Activated T-cell treated with anti-CD3 and anti-CD28 coated beads, Interleukin-2, amount 50 U/mL, for 24 hours (primary cell): ENCODE measurements around the gene MCM8.

Experiments
- DNase-seq: peaks from one replicate; pipeline ENCODE4 v3.0.0-alpha.2; 2020
- H3K27ac Mint-ChIP-seq: 2 replicates; pipeline ENCODE4 v1.8.0; 2020; ENCODE audit warnings: mild to moderate bottlenecking, mixed read lengths
- H3K27me3 Mint-ChIP-seq: 2 replicates; pipeline ENCODE4 v1.8.0; 2020; ENCODE audit warnings: mixed read lengths
- H3K36me3 Mint-ChIP-seq: 2 replicates; pipeline ENCODE4 v1.8.0; 2020; ENCODE audit warnings: low read depth, mixed read lengths
- H3K4me1 Mint-ChIP-seq: 2 replicates; pipeline ENCODE4 v1.8.0; 2020; ENCODE audit warnings: low read depth, mixed read lengths
- H3K4me3 Mint-ChIP-seq: 2 replicates; pipeline ENCODE4 v1.8.0; 2020; ENCODE audit warnings: mild to moderate bottlenecking, moderate library complexity, mixed read lengths
- H3K9me3 Mint-ChIP-seq: 2 replicates; pipeline ENCODE4 v1.8.0; 2020; ENCODE audit warnings: mixed read lengths

MCM8 gene

DNA sequence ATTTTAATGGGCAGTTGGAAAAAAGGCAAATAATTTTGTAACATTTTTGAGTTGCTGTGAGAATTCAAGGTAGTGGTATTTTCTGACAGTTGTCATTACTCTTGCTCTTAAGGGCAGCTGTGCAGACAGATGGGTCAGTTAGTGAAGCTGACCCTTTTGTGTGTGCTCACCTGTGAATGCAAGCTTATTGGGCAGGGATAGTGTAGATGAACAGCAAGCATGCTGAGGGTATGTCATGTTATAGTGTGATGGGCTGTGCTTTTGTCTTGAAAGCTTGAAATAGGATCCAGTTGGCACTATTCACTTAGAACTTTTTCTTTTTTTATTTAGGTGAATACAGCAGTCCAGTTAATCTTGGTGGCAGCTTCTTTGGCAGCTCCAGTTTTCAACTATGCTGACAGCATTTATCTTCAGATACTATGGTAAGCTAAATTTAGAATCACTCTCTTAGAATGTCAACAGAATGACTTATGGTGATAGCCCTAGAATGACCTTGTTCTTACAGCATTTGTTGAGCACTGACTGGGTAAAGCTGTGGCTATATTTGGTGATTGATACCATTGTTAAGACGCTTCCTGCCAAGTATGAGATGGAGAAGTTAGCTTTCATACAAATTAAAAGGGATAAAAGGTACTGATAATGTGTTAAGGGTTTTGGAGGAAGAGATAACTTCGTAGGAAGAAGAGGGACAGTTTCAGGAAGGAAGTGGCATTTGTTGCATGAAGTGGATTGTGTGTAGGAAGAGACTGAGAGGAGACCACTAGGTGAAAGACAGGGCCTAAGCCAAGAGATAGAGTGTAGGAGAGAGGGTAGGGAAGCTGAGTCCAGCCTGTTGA lies 83.9 kb downstream of the MCM8 start:
- peak overlapping the region; percentile 57 for H3K27ac Mint-ChIP-seq
- DNase-seq, result no peak
- no peaks in the 10 kb centered on the region for H3K9me3 Mint-ChIP-seq
- H3K36me3 Mint-ChIP-seq, result peaks cover 82% of the 10 kb centered on the region
- no peaks in the 10 kb centered on the region for H3K27me3 Mint-ChIP-seq
- no peak overlapping the region for H3K4me3 Mint-ChIP-seq
- H3K4me1 Mint-ChIP-seq, result peaks cover 16% of the 10 kb centered on the region

DNA sequence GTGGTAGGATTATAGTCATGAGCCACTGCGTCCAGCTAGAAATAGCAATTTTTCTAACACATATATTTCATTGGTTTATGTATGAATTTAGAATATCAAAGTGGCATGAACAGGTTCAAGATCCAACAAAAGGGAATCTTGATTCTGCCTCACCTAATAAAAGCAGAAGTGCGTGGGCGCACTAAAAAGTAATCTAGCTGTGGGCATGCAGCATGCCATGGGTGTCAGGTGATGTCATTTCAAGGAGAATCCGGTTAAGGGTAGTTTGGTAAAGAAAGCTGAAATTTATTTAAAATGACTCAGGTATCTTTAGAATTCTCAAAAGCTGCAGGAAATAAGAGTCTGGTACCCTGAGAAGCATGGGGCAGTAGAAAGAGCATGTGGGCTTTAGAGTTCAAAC lies 85.8 kb downstream of the MCM8 start:
- H3K27ac Mint-ChIP-seq, result no peak overlapping the region
- no peak for DNase-seq

DNA sequence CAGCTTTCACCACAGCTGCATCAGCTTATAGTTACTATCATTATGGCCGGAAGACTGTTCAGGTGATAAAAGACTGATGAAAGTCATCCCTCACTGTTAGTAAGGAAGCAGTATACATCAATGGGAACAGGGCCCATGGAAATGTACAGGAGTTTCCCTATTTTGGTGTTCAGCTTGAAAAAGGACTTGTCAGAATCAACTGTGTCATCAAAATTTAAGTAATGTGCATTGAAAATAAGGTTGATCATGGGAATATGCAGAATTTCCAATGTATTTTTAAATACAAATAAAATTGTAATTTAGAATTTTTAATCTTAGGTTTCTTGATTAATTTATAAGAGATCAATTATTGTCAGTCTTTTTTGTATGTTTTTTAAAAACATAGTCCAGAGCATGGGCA lies 86.6 kb downstream of the MCM8 start:
- H3K36me3 Mint-ChIP-seq, result peaks cover 87% of the 10 kb centered on the region
- H3K27ac Mint-ChIP-seq, result no peak overlapping the region

More for the DNA sequence above, 85.8 kb downstream of the MCM8 start:
- Mint-ChIP-seq H3K4me1 (peaks cover 3% of the 10 kb centered on the region), H3K9me3 (no peaks in the 10 kb centered on the region), H3K36me3 (peaks cover 86% of the 10 kb centered on the region), H3K4me3 (no peak overlapping the region), H3K27me3 (no peaks in the 10 kb centered on the region)

DNA sequence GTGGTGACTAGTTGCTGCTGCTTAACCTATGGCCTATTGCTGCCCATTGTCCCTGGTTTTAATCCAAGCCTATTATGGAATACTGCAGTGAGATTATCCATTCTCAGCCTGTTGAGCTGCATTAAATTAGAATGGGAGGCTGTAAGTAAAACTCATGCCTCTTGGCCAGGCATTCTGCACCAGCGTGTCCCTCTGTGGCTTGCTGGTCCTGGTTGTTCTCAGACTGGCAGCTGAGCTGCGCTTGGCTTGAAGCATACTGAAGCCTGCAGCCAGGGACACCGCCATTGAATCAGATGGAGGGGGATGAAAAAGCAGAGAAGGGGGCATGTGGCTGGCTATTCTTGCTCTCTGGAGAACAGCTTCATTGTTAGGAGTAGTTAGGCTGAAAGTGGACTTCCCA lies 87.8 kb downstream of the MCM8 start:
- no peak for DNase-seq
- H3K4me1 Mint-ChIP-seq, result no peaks in the 10 kb centered on the region
- no peaks in the 10 kb centered on the region for H3K27me3 Mint-ChIP-seq
- H3K36me3 Mint-ChIP-seq, result peaks cover 85% of the 10 kb centered on the region
- no peak overlapping the region for H3K4me3 Mint-ChIP-seq
- no peak overlapping the region for H3K27ac Mint-ChIP-seq
- H3K9me3 Mint-ChIP-seq, result no peaks in the 10 kb centered on the region

More for the DNA sequence above, 86.6 kb downstream of the MCM8 start:
- H3K4me3 Mint-ChIP-seq, result no peak overlapping the region
- no peaks in the 10 kb centered on the region for H3K9me3 Mint-ChIP-seq
- H3K27me3 Mint-ChIP-seq, result no peaks in the 10 kb centered on the region
- no peak for DNase-seq
- no peaks in the 10 kb centered on the region for H3K4me1 Mint-ChIP-seq

DNA sequence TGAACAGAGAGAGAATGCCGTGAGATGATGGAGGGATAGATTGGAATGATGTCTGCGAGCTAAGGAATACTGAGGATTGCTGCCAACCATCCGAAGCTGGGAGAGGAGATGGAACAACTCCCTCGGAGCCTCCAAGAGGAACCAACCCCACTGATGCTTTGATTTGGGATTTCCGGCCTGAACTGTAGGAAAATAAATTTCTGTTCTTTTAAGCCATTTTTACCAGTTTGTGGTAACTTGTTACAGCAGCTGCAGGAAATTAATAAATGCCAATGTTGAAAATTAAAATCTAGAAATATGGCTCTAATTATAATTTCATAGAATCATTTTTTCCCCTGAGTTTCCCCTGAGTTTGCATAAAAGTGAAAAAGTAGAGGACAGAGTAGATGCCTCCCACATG lies 89.3 kb downstream of the MCM8 start:
- Mint-ChIP-seq H3K27ac (no peak overlapping the region), H3K27me3 (no peaks in the 10 kb centered on the region), H3K9me3 (no peaks in the 10 kb centered on the region), H3K36me3 (peaks cover 73% of the 10 kb centered on the region), H3K4me1 (no peaks in the 10 kb centered on the region), H3K4me3 (no peak overlapping the region)
- DNase-seq, result no peak

DNA sequence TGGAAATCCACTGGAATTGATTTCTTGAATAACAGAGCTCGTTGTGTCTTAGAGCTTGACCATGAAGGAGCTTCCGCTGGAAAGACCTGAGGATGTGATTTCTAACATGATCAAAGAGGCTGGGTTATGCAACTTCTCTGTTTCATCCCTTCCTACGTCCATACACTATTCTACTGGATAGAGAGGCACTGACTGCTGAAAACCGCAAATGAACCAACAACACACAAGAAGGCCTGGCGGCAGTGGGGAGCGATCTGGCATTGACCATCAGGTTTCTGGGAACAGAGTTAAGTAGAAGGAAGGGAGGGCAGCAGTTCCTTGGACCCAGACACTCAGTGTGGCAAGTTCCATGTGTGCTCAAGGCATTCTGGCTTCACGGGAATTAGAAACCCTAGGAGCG lies 90.1 kb downstream of the MCM8 start:
- no peak overlapping the region for H3K27ac Mint-ChIP-seq
- DNase-seq, result no peak
- no peaks in the 10 kb centered on the region for H3K4me1 Mint-ChIP-seq
- H3K36me3 Mint-ChIP-seq, result peaks cover 69% of the 10 kb centered on the region
- H3K9me3 Mint-ChIP-seq, result no peaks in the 10 kb centered on the region
- no peaks in the 10 kb centered on the region for H3K27me3 Mint-ChIP-seq
- H3K4me3 Mint-ChIP-seq, result no peak overlapping the region

DNA sequence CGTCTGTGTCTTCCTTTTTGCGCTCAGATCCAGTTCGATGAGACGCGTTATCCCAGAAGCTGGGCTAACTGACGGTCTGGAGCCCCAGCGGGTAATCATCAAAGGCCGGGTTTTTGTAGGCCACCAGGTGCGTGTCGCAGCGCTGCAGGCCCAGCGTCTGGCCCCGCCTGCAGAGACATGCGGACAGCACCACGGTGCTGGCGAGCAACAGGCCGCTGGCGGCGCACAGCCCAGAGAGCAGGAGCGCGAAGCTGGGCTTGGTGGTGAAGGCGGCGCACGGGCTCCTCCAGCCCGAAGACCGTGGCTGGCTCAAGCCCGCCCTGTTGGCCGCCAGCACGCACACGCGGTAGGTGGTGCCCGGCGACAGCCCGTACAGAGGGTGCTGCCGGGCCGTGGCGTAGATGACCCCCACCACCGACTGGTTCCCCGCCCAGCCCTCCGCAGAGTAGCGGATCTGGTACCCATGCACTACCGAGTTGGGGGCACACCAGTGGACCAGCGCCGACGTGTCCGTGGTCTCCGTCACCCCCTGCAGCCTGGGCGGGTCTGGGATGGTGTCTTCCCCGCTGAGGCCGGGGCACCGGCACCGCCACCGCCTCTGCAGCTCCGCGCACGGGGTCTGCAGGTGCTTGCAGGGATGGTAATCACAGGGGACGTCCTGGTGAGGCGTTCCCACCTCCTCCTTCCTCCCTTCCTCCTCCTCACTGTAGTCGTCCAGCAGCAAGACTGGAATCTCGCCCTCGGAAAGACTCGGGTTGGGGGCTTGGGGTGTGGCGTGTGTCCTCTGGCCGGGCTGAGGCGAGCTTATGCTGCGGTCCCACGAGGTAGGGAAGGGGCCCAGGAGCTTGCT lies 90.7 kb downstream of the MCM8 start:
- Mint-ChIP-seq H3K9me3 (no peaks in the 10 kb centered on the region), H3K27ac (no peak overlapping the region), H3K36me3 (peaks cover 66% of the 10 kb centered on the region), H3K27me3 (no peaks in the 10 kb centered on the region), H3K4me3 (no peak overlapping the region), H3K4me1 (no peaks in the 10 kb centered on the region)
- DNase-seq, result no peak

DNA sequence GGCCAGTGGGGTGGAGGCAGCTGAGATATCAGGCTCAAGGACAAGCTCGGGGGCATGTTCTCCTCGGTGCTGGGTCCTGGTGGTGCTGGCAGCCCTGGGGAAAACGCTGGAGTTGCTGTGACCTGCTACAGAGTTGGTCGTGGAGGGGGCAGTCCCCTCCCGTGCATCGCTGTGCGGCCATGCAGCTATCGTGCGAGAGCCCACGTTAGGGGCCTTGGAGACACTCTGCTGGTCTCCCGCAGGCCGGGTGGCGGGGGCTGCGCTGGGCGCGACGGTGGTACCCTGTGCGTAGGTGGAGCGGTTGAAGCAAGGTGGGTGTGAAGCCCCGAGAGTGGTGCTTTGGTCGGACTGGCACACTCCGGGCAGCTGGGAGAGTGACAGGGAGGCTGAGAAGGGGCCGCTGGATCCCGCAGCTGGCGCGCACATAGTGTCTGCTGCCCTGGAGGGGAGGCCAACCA lies 91.4 kb downstream of the MCM8 start:
- Mint-ChIP-seq H3K4me1 (no peaks in the 10 kb centered on the region), H3K9me3 (no peaks in the 10 kb centered on the region), H3K27me3 (no peaks in the 10 kb centered on the region), H3K4me3 (no peak overlapping the region), H3K27ac (no peak overlapping the region), H3K36me3 (peaks cover 59% of the 10 kb centered on the region)
- no peak for DNase-seq

DNA sequence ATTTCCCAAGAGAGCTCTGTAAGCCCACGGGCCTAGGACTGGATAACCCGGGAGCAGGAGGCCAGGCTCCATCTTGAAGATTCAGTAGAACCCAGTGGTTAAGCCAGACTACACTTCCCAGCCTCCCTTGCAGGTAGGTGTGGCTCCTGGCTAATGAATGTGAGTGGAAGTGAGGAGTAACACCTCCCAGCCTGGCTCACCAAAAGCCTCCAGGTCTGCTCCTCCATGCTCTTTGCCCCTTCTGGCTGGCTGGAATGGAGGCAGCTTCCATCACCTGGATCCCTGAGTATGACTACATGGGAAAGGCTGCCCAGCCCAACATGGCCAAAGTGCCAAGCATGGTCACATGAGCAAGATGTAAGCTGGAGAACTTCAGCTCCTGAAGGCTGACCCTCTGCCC lies 93.7 kb downstream of the MCM8 start:
- no peaks in the 10 kb centered on the region for H3K4me1 Mint-ChIP-seq
- no peak overlapping the region for H3K4me3 Mint-ChIP-seq
- no peaks in the 10 kb centered on the region for H3K9me3 Mint-ChIP-seq
- no peaks in the 10 kb centered on the region for H3K27me3 Mint-ChIP-seq
- no peak overlapping the region for H3K27ac Mint-ChIP-seq
- no peak for DNase-seq
- H3K36me3 Mint-ChIP-seq, result peaks cover 38% of the 10 kb centered on the region

DNA sequence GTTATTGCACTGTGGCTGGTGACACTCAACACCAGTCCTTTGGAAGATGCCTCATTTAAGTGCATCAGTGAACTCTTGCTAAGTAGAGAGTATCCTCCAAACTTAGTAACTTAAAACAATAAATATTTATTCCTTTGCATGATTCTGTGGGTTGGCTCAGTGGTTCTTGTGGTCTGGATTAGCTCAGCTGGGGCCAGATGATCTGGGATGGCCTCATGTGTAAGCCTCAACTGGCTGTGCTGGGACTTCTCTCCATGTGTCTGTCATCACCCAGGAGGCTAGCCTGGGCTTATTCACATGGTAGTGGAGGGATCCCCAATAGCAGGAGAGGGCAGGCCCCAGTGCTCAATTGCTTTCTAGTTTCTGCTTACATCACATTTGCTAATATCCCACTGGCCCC lies 95.1 kb downstream of the MCM8 start:
- no peaks in the 10 kb centered on the region for H3K4me1 Mint-ChIP-seq
- no peak overlapping the region for H3K4me3 Mint-ChIP-seq
- no peaks in the 10 kb centered on the region for H3K9me3 Mint-ChIP-seq
- peaks cover 4% of the 10 kb centered on the region for H3K27me3 Mint-ChIP-seq
- H3K27ac Mint-ChIP-seq, result no peak overlapping the region
- H3K36me3 Mint-ChIP-seq, result peaks cover 24% of the 10 kb centered on the region
- DNase-seq, result no peak

DNA sequence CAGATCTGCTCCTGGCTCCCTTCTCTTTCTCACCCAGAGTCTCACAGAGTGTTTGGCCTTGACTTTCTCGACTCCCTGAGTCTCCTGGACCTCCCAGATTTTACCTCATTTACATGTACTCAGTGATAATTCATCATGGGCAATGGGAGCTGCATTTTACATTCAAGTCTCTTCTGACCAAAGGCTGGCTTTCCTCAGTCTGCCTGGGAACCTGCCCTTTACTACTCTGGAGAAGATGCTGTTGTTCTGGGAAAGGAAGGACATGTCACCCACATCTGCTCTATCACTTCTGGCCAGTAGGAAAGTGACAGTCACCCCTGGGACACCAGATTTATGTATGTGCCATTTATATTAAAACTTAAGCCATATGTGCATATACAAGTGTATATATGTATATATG lies 96.0 kb downstream of the MCM8 start:
- Mint-ChIP-seq H3K27ac (no peak overlapping the region), H3K4me1 (no peaks in the 10 kb centered on the region), H3K4me3 (no peak overlapping the region), H3K9me3 (no peaks in the 10 kb centered on the region), H3K36me3 (peaks cover 17% of the 10 kb centered on the region), H3K27me3 (peaks cover 13% of the 10 kb centered on the region)
- no peak for DNase-seq

DNA sequence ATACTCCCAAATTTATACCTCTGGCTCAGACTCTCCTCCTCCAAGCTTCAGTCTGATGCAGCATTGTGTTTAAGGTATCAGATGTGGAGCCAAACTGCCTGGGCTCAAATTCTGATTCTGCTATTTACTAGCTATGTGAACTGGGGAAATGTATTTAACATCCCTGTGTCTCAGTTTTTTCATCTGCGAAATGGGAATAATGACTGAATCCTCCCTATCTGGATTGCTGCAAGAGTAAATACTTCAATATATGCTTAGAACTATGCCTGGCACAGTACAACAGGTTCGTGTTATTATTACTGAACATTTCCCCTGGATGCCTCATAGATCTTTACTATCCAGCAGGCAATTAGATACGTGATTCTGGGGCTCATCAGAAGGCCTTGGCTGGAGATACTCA lies 97.9 kb downstream of the MCM8 start:
- Mint-ChIP-seq H3K36me3 (peaks cover 4% of the 10 kb centered on the region), H3K9me3 (no peaks in the 10 kb centered on the region), H3K4me3 (no peak overlapping the region), H3K4me1 (peaks cover 6% of the 10 kb centered on the region), H3K27me3 (peaks cover 27% of the 10 kb centered on the region), H3K27ac (no peak overlapping the region)
- no peak for DNase-seq
